ENCODE data around the gene MRPS18C.
"Not testable (repeated sequence)": the region's sequence is repeated elsewhere in the genome, so short reads cannot be mapped to it uniquely, and the experiment has no call there.

The MRPS18C gene

GRCh38 chr4:83454686-83455085, 1.2 kb upstream of the MRPS18C start:
- Histone ChIP-seq H3K9me3 (ENCODE audit: control insufficient read depth, insufficient read depth, low read length) (no peaks in the 10 kb centered on the region), H3K9ac (ENCODE audit: low read depth, low read length) (peak overlapping the region; percentile 84), H3K4me1 (ENCODE audit: control insufficient read depth, insufficient read depth, low read length) (no peaks in the 10 kb centered on the region; the same call in 1 of the 2 replicates), H3K27me3 (ENCODE audit: control insufficient read depth, insufficient read depth, low read length) (no peaks in the 10 kb centered on the region), H3K36me3 (ENCODE audit: control insufficient read depth, insufficient read depth, low read length) (peaks cover 41% of the 10 kb centered on the region), H3K4me3 (ENCODE audit: low read depth, low read length) (peak overlapping the region; percentile 81), H3K27ac (ENCODE audit: low read depth, low read length) (no peak overlapping the region)

- Histone ChIP-seq H3K4me3 (ENCODE audit: low read depth, low read length) (peak overlapping the region; percentile 81), H3K27me3 (ENCODE audit: control insufficient read depth, insufficient read depth, low read length) (no peaks in the 10 kb centered on the region), H3K27ac (ENCODE audit: low read depth, low read length) (peak overlapping the region; percentile 98), H3K36me3 (ENCODE audit: control insufficient read depth, insufficient read depth, low read length) (peaks cover 54% of the 10 kb centered on the region), H3K4me1 (ENCODE audit: control insufficient read depth, insufficient read depth, low read length) (no peaks in the 10 kb centered on the region; the same call in 1 of the 2 replicates), H3K9me3 (ENCODE audit: control insufficient read depth, insufficient read depth, low read length) (no peaks in the 10 kb centered on the region), H3K9ac (ENCODE audit: low read depth, low read length) (peak overlapping the region; percentile 80)
Observed at GRCh38 chr4:83456184-83456501, 285 bp downstream of the MRPS18C start.

DNA sequence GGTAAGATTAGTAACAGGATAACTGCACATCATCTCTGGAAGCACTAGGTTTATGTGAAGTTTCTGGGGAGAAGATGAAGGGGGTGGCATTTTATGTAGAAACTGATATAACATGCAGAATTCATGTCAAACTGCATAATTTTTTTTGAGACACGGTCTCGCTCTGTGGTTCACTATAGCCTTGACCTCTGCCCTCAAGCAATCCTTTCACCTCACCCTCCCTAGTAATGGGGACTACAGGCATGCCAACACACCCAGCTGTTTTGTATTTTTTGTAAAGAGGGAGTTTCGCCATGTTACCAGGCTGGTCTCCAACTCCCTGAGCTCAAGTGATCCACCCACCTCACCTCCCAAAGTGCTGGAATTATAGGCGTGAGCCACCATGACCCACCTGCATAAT, 17.6 kb downstream of the MRPS18C start:
- H3K4me3 ChIP-seq (ENCODE audit: low read depth, low read length), result no peak overlapping the region
- H3K27ac ChIP-seq (ENCODE audit: low read depth, low read length), result no peak overlapping the region
- no peak overlapping the region for H3K9ac ChIP-seq (ENCODE audit: low read depth, low read length)
- no peaks in the 10 kb centered on the region for H3K27me3 ChIP-seq (ENCODE audit: control insufficient read depth, insufficient read depth, low read length)
- no peaks in the 10 kb centered on the region for H3K4me1 ChIP-seq (ENCODE audit: control insufficient read depth, insufficient read depth, low read length)
- H3K36me3 ChIP-seq (ENCODE audit: control insufficient read depth, insufficient read depth, low read length), result peaks cover 31% of the 10 kb centered on the region
- H3K9me3 ChIP-seq (ENCODE audit: control insufficient read depth, insufficient read depth, low read length), result no peaks in the 10 kb centered on the region

- no peaks in the 10 kb centered on the region for H3K9me3 ChIP-seq (ENCODE audit: control insufficient read depth, insufficient read depth, low read length)
- H3K27me3 ChIP-seq (ENCODE audit: control insufficient read depth, insufficient read depth, low read length), result no peaks in the 10 kb centered on the region
- peaks cover 27% of the 10 kb centered on the region for H3K36me3 ChIP-seq (ENCODE audit: control insufficient read depth, insufficient read depth, low read length)
- H3K4me1 ChIP-seq (ENCODE audit: control insufficient read depth, insufficient read depth, low read length), result no peaks in the 10 kb centered on the region
- H3K27ac ChIP-seq (ENCODE audit: low read depth, low read length), result no peak overlapping the region
- H3K4me3 ChIP-seq (ENCODE audit: low read depth, low read length), result no peak overlapping the region
- H3K9ac ChIP-seq (ENCODE audit: low read depth, low read length), result no peak overlapping the region
Observed at GRCh38 chr4:83473966-83474365, 18.1 kb downstream of the MRPS18C start.

- peaks cover 6% of the 10 kb centered on the region; the same call in 1 of the 2 replicates for H3K36me3 ChIP-seq (ENCODE audit: control insufficient read depth, insufficient read depth, low read length)
- peak within 1 kb of the TSS; percentile 96 for H3K4me3 ChIP-seq (ENCODE audit: low read depth, low read length)
- H3K27ac ChIP-seq (ENCODE audit: low read depth, low read length), result peak within 1 kb of the TSS; percentile 84
- peaks cover 5% of the 10 kb centered on the region for H3K4me1 ChIP-seq (ENCODE audit: control insufficient read depth, insufficient read depth, low read length)
- H3K27me3 ChIP-seq (ENCODE audit: control insufficient read depth, insufficient read depth, low read length), result peaks cover 7% of the 10 kb centered on the region
- H3K9me3 ChIP-seq (ENCODE audit: control insufficient read depth, insufficient read depth, low read length), result no peaks in the 10 kb centered on the region
- H3K9ac ChIP-seq (ENCODE audit: low read depth, low read length), result peak within 1 kb of the TSS; percentile 79
Observed at GRCh38 chr4:83484500-83485461, 28.9 kb downstream of the MRPS18C start, which contains the start of gene ABRAXAS1. Gene ABRAXAS1, minus strand, starts transcription at chr4:83485100. Its CDS starts 28 bp downstream, at chr4:83485072.

DNA sequence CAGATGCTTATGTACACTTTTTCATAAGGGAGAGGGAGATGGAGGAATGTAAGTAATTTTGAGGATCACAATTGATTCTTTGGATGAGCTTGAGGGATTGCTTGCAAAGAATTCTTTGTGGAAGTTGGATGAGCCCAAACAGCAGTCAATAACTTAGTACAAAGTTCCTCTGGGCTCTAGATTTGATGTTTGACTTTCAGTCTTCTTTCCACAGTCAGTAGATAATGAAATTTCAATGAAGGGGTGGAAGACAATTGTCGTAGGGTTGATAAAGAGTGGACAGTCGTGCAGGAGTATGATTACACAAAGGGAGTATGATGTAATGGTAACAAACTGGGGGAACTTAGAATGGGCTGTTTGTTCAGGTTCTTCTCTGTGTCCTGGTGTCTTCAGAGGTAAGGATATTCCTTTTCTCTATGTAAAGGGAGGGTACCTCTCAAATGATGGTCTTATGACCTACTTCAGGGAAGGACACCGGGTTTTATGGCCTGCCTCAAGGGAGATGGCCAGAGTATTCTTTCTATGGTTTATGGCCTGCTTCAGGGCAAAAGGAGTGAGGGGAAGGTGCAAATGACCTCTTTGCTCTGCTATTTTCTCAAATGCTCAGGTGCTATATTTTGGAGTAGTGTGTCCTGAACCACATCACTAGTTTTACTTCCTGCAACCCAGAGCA, 30.7 kb downstream of the MRPS18C start:
- Histone ChIP-seq H3K27me3 (ENCODE audit: control insufficient read depth, insufficient read depth, low read length) (peaks cover 7% of the 10 kb centered on the region), H3K36me3 (ENCODE audit: control insufficient read depth, insufficient read depth, low read length) (no peaks in the 10 kb centered on the region), H3K4me3 (ENCODE audit: low read depth, low read length) (no peak overlapping the region), H3K27ac (ENCODE audit: low read depth, low read length) (no peak overlapping the region), H3K9ac (ENCODE audit: low read depth, low read length) (no peak overlapping the region), H3K4me1 (ENCODE audit: control insufficient read depth, insufficient read depth, low read length) (peaks cover 5% of the 10 kb centered on the region), H3K9me3 (ENCODE audit: control insufficient read depth, insufficient read depth, low read length) (no peaks in the 10 kb centered on the region)

GRCh38 chr4:83489711-83490326, 34.0 kb downstream of the MRPS18C start:
- no peak overlapping the region for H3K9ac ChIP-seq (ENCODE audit: low read depth, low read length)
- no peaks in the 10 kb centered on the region for H3K9me3 ChIP-seq (ENCODE audit: control insufficient read depth, insufficient read depth, low read length)
- no peak overlapping the region for H3K27ac ChIP-seq (ENCODE audit: low read depth, low read length)

DNA sequence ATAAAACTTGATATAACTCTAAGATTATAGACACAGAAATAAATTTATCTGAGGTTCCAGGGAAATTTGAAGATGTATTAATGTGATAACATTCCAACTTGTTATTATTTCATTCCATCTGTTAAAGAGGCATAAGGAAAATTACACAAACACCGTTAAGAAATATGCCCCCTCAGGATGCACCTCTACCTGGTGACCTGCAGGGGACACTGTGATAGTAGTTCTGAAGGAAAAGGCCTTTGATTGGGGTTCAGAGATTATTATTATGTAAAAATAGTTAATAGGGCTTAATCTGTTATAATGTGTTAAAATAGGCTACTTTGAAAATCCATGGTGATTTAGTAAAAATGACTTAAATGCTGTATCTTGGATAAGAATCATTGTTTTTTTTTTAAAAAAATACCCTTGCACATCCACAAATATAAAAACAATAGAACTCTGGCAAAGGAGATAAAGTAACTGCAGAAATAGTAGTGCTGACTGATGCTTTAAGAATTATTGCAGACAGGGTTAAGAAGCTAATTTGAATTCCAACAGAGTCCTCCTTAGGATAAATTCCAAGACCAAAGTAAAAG, 35.1 kb downstream of the MRPS18C start:
- H3K36me3 ChIP-seq (ENCODE audit: control insufficient read depth, insufficient read depth, low read length), result no peaks in the 10 kb centered on the region
- H3K9me3 ChIP-seq (ENCODE audit: control insufficient read depth, insufficient read depth, low read length), result no peaks in the 10 kb centered on the region
- H3K27me3 ChIP-seq (ENCODE audit: control insufficient read depth, insufficient read depth, low read length), result no peaks in the 10 kb centered on the region
- H3K9ac ChIP-seq (ENCODE audit: low read depth, low read length), result no peak overlapping the region
- no peak overlapping the region for H3K4me3 ChIP-seq (ENCODE audit: low read depth, low read length)
- no peaks in the 10 kb centered on the region for H3K4me1 ChIP-seq (ENCODE audit: control insufficient read depth, insufficient read depth, low read length)
- H3K27ac ChIP-seq (ENCODE audit: low read depth, low read length), result no peak overlapping the region

More at GRCh38 chr4:83489711-83490326, 34.0 kb downstream of the MRPS18C start:
- Histone ChIP-seq H3K4me1 (ENCODE audit: control insufficient read depth, insufficient read depth, low read length) (peaks cover 5% of the 10 kb centered on the region), H3K27me3 (ENCODE audit: control insufficient read depth, insufficient read depth, low read length) (no peaks in the 10 kb centered on the region), H3K36me3 (ENCODE audit: control insufficient read depth, insufficient read depth, low read length) (no peaks in the 10 kb centered on the region), H3K4me3 (ENCODE audit: low read depth, low read length) (no peak overlapping the region)

GRCh38 chr4:83496085-83496917, 40.4 kb downstream of the MRPS18C start:
- H3K27me3 ChIP-seq (ENCODE audit: control insufficient read depth, insufficient read depth, low read length); H3K9me3 ChIP-seq (ENCODE audit: control insufficient read depth, insufficient read depth, low read length); H3K4me1 ChIP-seq (ENCODE audit: control insufficient read depth, insufficient read depth, low read length); H3K27ac ChIP-seq (ENCODE audit: low read depth, low read length); H3K36me3 ChIP-seq (ENCODE audit: control insufficient read depth, insufficient read depth, low read length); H3K9ac ChIP-seq (ENCODE audit: low read depth, low read length); H3K4me3 ChIP-seq (ENCODE audit: low read depth, low read length): not testable (repeated sequence)

DNA sequence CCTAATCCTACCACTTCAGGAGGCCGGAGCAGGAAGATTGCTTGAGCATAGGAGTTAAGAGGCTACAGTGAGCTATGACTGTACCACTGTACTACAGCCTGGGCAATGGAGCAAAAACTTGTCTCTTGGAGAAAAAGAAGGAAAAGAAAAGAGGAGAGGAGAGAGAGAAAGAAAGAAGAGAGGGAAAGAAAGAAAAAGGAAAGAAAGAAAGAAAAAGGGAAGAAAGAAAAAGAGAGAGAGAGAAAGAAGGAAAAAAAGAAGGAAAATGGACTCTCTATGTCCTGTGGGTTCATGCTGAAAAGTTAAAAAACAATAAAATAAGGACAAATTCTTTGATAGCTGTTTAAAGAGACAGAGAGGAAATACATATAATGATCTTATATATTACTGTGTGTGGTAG, 42.3 kb downstream of the MRPS18C start:
- H3K9ac ChIP-seq (ENCODE audit: low read depth, low read length), result no peak overlapping the region
- H3K27me3 ChIP-seq (ENCODE audit: control insufficient read depth, insufficient read depth, low read length), result no peaks in the 10 kb centered on the region
- H3K27ac ChIP-seq (ENCODE audit: low read depth, low read length), result no peak overlapping the region
- no peaks in the 10 kb centered on the region for H3K9me3 ChIP-seq (ENCODE audit: control insufficient read depth, insufficient read depth, low read length)
- no peaks in the 10 kb centered on the region for H3K36me3 ChIP-seq (ENCODE audit: control insufficient read depth, insufficient read depth, low read length)
- H3K4me3 ChIP-seq (ENCODE audit: low read depth, low read length), result no peak overlapping the region
- no peaks in the 10 kb centered on the region for H3K4me1 ChIP-seq (ENCODE audit: control insufficient read depth, insufficient read depth, low read length)
